Measurements from ENCODE around the gene SNRPE.

DNA sequence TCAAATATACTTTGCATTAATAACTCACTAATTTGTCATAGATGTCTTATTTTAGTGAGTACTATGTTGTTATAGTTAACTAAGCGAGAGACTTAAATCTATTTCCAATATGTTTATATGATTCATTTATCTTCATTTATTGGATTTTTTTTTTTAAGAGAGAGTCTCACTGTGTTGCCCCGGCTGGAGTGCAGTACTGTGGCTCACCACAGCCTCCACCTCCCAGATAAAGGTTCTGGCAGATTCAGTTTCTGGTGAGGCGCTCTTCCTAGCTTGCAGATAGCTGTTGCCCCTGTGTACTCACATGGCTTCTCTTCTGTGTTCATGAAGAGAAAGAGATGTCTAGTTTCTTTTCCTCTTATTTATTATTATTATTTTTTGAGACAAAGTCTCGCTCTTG, 43.9 kb downstream of the SNRPE start:
- TF ChIP-seq GATA1 (IDR thresholded peaks at IDR 0.05; ENCODE audit: low read depth, low read length), result no peak
- no peak for TF ChIP-seq POLR2A (IDR thresholded peaks at IDR 0.05; ENCODE audit: low read length)

Data from erythroblast (primary cell).